Psoas muscle (tissue), 8 donors: Measurements from ENCODE around the gene SUMO2. TPM values are rescaled to one million over a fixed set of nuclear protein-coding genes. Genes with fewer than 3 reads are reported as not detected.
A peak's percentile ranks its signal among the peaks of the same experiment; 100 is the strongest.

Experiments
- ATAC-seq, 4 donors: fragments of 200-7000 bp; cut with Tn5 transposase; one replicate each; pipeline ENCODE4 v1.9.1; 2020; ENCODE audit warnings: moderate library complexity in 3 of 4, mild to moderate bottlenecking in 2 of 4
- DNase-seq, 2 donors: peaks; one replicate each; pipeline ENCODE4 v3.0.0-alpha.2; 2020
- H3K27ac ChIP-seq: fragments of 200-600 bp; one replicate; pipeline ENCODE4 v1.8.0; 2022
- H3K27me3 ChIP-seq, 3 donors: fragments of 200-600 bp in 1 of 3; one replicate each; pipeline versions ENCODE4 v1.6.1 to v1.8.0; 2013 to 2022; ENCODE audit warnings: low read length in 2 of 3, mild to moderate bottlenecking in 2 of 3, moderate library complexity in 1 of 3; ENCODE audit not compliant: insufficient read depth in 3 of 3
- H3K36me3 ChIP-seq, 2 donors: fragments of 200-600 bp in 1 of 2; one replicate each; pipeline versions ENCODE4 v1.6.1 to v1.8.0; 2013 to 2022; ENCODE audit warnings: low read depth in 1 of 2, mild to moderate bottlenecking in 1 of 2, moderate library complexity in 1 of 2; ENCODE audit not compliant: insufficient read depth in 1 of 2
- H3K4me1 ChIP-seq: fragments of 200-600 bp; one replicate; pipeline ENCODE4 v1.8.0; 2022
- H3K4me3 ChIP-seq: fragments of 200-600 bp; one replicate; pipeline ENCODE4 v1.8.0; 2022; ENCODE audit warnings: mild to moderate bottlenecking
- H3K9me3 ChIP-seq: fragments of 200-600 bp; one replicate; pipeline ENCODE4 v1.8.0; 2022
- WGBS, 3 donors: extraction: QIAGEN DNeasy Blood & Tissue Kit; methylation state at CpG; one replicate each; pipeline versions ENCODE4 v1.1.6 to v1.1.7; 2013; 5-methylcytosine and 5-hydroxymethylcytosine counted together
- intact Hi-C, 2 donors: fragments of 100-400 bp; cut with DNase I; formaldehyde crosslinking; loops; one replicate each; pipeline versions ENCODE4 v1.11.0 to v1.14.2; 2022
- polyA plus RNA-seq, 3 donors: library from polyadenylated mRNA; stranded (reverse); fragments of 200-250 nt; gene quantifications; one replicate each; pipeline ENCODE4 v1.2.3, GENCODE V29; 2013
- total RNA-seq, 4 donors: library from RNA; stranded (reverse); fragmentation: NEBNext Ultra II Directional in 2 of 4; extraction: Animal tissue kit (Norgen Biotek cat#: 25700) in 2 of 4; gene quantifications; one replicate each; pipeline versions ENCODE4 v1.2.1 to v1.2.4, GENCODE V29; 2021 to 2023
- TF ChIP-seq, protein P1 (sequence below): fragments of 200-600 bp; IDR thresholded peaks from one replicate; pipeline ENCODE4 v1.8.0; 2022; ENCODE audit warnings: antibody characterized with exemption
- donor health status: healthy with polysubstance abuse.
- donor health status: DM: no; HTN: no; CAD: no; lungs with moderate emphysema.
- donor health status: Bipolar disorder and iron deficiency.
- donor health status: healthy.
- donor health status: DM: yes; HTN: yes; CAD: no.
- donor health status: DM: no; HTN: no; CAD: no.
- donor health status: DM: no; HTN: no; CAD: no.
- donor health status: DM: yes; HTN: yes; CAD: no.

The SUMO2 gene
- total and polyA plus RNA-seq, 7 donors: 50.1 to 203 (median 161) TPM

GRCh38 chr17:75228305-75228704, 45.5 kb upstream of the SUMO2 start:
- TF ChIP-seq, protein P1, sequence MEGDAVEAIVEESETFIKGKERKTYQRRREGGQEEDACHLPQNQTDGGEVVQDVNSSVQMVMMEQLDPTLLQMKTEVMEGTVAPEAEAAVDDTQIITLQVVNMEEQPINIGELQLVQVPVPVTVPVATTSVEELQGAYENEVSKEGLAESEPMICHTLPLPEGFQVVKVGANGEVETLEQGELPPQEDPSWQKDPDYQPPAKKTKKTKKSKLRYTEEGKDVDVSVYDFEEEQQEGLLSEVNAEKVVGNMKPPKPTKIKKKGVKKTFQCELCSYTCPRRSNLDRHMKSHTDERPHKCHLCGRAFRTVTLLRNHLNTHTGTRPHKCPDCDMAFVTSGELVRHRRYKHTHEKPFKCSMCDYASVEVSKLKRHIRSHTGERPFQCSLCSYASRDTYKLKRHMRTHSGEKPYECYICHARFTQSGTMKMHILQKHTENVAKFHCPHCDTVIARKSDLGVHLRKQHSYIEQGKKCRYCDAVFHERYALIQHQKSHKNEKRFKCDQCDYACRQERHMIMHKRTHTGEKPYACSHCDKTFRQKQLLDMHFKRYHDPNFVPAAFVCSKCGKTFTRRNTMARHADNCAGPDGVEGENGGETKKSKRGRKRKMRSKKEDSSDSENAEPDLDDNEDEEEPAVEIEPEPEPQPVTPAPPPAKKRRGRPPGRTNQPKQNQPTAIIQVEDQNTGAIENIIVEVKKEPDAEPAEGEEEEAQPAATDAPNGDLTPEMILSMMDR: no peak
- ATAC-seq (peak in 2 of 4 donors; percentile 17 to 27), DNase-seq (peak in 1 of 2 donors; percentile 23)
- no peaks in the 10 kb centered on the region for H3K27me3 ChIP-seq
- no peak overlapping the region for H3K4me3 ChIP-seq
- intact Hi-C loops: no loop called here
- peaks cover 3 to 92% of the 10 kb centered on the region in 2 donors for H3K36me3 ChIP-seq
- no peaks in the 10 kb centered on the region for H3K9me3 ChIP-seq
- WGBS, 3 donors: 62 to 71% (median 70%) methylated on average over 2 of the region's 2 CpGs
- H3K27ac ChIP-seq: no peak overlapping the region
- H3K4me1 ChIP-seq: no peaks in the 10 kb centered on the region

- intact Hi-C loops: no loop called here
- no peaks in the 10 kb centered on the region for H3K9me3 ChIP-seq
- DNase-seq (peak in 1 of 2 donors; percentile 18), ATAC-seq (no peak)
- TF ChIP-seq, protein P1: no peak
- no peaks in the 10 kb centered on the region for H3K27me3 ChIP-seq
- no peak overlapping the region for H3K4me3 ChIP-seq
- peaks cover 3 to 92% of the 10 kb centered on the region in 2 donors for H3K36me3 ChIP-seq
- H3K27ac ChIP-seq: no peak overlapping the region
- WGBS, 3 donors: 85 to 93% (median 86%) methylated on average over 5 of the region's 5 CpGs
- no peaks in the 10 kb centered on the region for H3K4me1 ChIP-seq
Observed at GRCh38 chr17:75227729-75228128, 45.0 kb upstream of the SUMO2 start.

DNA sequence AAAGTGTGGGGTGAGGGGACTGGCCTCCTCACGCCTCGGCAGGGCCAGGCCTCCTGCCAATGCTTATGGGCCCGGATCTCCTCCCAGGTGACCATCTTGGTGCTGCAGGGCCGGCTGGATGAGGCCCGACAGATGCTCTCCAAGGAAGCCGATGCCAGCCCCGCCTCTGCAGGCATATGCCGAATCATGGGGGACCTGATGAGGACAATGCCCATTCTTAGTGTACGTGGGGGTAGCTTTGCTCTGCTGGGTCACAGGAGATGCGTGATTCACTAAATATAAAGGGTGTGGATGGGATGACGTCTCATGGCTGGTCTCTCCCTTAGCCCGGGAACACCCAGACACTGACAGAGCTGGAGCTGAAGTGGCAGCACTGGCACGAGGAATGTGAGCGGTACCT, 42.3 kb upstream of the SUMO2 start:
- Histone ChIP-seq H3K27ac (no peak overlapping the region), H3K27me3 (no peaks in the 10 kb centered on the region), H3K4me1 (no peaks in the 10 kb centered on the region), H3K36me3 (peaks cover 3 to 88% of the 10 kb centered on the region in 2 donors), H3K9me3 (no peaks in the 10 kb centered on the region), H3K4me3 (no peak overlapping the region)
- intact Hi-C loops: no loop called here
- no peak for ATAC-seq
- WGBS, 3 donors: 67 to 75% (median 70%) methylated on average over 14 of the region's 14 CpGs
- DNase-seq: no peak
- TF ChIP-seq, protein P1: no peak

- Histone ChIP-seq H3K36me3 (peaks cover 14 to 91% of the 10 kb centered on the region in 2 donors), H3K9me3 (no peaks in the 10 kb centered on the region), H3K4me1 (no peaks in the 10 kb centered on the region), H3K4me3 (no peak overlapping the region), H3K27me3 (no peaks in the 10 kb centered on the region), H3K27ac (no peak overlapping the region)
- DNase-seq: no peak
- ATAC-seq: no peak
- WGBS, 3 donors: 98% methylated on average over 3 of the region's 3 CpGs
- intact Hi-C loops: no loop called here
- TF ChIP-seq, protein P1: no peak
Observed at GRCh38 chr17:75219815-75220214, 37.1 kb upstream of the SUMO2 start.

DNA sequence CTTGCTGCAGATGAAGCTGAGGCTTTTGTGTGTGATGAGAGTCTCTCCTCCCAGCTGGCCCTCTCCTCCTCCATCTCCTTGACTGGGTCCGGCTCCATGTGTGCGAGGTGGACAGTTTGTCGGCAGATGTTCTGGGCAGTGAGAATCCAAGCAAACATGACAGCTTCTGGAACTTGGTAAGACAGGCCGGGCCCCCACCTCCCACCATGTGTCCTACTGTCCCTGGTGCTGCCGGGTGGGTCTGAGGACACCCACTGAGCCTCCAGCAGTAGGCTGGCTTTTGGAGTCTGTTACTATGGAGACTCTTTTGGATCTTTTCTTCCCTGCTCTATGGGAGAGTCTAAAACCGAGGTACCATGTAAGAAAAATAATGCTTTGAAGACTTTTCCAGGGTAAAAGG, 35.4 kb upstream of the SUMO2 start:
- Histone ChIP-seq H3K27ac (no peak overlapping the region), H3K27me3 (no peaks in the 10 kb centered on the region), H3K36me3 (peaks cover 14 to 94% of the 10 kb centered on the region in 2 donors), H3K4me1 (no peaks in the 10 kb centered on the region), H3K4me3 (no peak overlapping the region), H3K9me3 (no peaks in the 10 kb centered on the region)
- no peak for ATAC-seq
- 88 to 91% (median 91%) methylated on average over 6 of the region's 6 CpGs for WGBS, 3 donors
- intact Hi-C loops: no loop called here
- no peak for DNase-seq
- TF ChIP-seq, protein P1: no peak
